GM18507 (cell line): ENCODE results near the gene ACOT2.
A peak's percentile ranks its signal among the peaks of the same experiment; 100 is the strongest.
"Not testable (repeated sequence)": the region's sequence is repeated elsewhere in the genome, so short reads cannot be mapped to it uniquely, and the experiment has no call there.

Source experiments
- DNase-seq: peaks from one replicate; pipeline ENCODE4 v3.0.0; 2011; ENCODE audit warnings: low read depth; ENCODE audit not compliant: insufficient read length; ENCODE audit errors: extremely low spot score
- FAIRE-seq: peaks from 2 replicates; lab custom pipeline; 2011; peaks lifted over from hg19 to GRCh38; lab: Jason Lieb, UNC

The ACOT2 gene

DNA sequence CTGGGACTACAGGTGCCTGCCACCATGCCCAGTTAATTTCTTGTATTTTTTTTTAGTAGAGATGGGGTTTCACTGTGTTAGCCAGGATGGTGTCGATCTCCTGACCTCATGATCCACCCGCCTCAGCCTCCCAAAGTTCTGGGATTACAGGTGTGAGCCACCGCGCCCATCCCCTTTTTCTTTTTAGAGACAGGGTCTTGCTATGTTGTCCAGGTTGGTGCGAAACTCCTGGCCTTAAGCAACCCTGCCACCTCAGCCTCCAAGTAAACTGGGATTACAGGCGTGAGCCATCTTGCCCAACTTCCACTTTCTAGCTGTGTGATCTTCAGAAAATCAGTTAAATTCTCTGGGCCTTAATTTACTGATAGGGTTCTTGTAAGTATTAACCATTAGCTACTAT is 2.1 kb upstream of the ACOT2 start:
- not testable (repeated sequence) for DNase-seq, FAIRE-seq

DNA sequence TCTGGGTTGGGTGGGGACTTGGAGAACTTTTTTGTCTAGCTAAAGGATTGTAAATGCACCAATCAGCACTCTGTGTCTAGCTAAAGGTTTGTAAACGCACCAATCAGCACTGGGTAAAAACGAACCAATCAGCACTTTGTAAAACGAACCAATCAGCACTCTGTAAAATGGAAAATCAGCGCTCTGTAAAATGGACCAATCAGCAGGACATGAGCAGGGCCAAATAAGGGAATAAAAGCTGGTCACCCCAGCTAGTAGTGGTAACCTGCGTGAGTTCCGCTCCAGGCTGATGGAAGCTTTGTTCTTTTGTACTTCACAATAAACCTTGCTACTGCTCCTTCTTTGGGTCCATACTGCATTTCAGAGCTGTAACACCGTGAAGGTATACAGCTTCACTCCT is 1.7 kb upstream of the ACOT2 start:
- no peak for FAIRE-seq

DNA sequence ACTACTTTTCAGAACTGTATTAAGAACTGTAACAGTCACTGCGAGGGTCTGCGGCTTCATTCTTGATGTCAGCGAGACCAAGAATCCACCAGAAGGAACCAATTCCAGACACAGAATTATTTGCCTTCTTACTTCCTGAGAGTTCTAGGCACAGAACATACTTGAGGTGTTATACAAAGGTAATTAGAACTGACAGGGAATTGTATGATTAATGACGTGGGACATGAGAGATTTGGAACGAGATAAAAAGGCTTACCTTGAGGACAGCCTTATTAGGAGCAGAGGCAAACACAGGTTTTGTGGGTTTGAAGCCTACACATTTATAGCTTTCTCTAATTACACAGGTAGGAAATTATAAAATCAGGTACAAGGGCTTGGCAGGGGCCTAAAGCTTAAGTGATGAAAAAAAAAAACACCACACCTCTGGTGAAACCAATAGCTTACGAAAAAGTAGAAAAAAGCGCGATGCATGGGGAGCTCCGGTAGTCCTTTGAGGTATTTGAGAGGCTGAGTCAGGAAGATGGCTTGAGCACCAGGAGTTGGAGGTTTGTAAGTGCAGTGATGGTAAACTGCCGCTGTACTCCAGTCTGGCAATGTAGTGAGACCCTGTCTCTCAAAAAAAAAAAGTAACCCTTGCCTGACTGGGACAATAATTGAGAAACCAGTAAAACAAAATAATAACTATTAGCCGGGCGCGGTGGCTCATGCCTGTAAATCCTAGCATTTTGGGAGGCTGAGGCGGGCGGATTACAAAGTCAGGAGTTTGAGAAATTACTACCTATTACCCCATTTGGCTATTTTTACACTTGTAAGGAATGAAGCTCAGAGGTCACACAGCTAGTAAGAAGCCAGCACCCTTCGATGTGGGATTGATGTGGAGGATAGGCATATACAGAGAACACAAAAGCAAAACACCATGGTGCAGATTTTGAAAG is 795 bp upstream of the ACOT2 start:
- no peak for DNase-seq
- FAIRE-seq: no peak

More for the DNA sequence above, 1.7 kb upstream of the ACOT2 start:
- no peak for DNase-seq

DNA sequence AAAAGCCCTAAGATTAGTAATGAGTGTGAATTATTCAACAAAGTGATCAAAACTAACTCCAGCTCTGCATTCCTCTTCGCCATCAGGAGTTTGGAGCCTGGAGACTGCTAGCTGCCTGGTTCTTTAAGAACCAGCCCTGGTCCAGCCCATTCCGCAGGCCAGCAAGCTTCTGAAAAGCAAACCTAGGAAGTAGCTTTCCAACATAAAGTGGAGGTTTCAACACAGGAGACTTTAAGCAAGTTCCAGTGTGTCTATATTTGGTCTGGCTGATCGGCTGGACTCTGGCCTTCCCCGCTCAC is 178 bp upstream of the ACOT2 start:
- FAIRE-seq, DNase-seq: not testable (repeated sequence)

DNA sequence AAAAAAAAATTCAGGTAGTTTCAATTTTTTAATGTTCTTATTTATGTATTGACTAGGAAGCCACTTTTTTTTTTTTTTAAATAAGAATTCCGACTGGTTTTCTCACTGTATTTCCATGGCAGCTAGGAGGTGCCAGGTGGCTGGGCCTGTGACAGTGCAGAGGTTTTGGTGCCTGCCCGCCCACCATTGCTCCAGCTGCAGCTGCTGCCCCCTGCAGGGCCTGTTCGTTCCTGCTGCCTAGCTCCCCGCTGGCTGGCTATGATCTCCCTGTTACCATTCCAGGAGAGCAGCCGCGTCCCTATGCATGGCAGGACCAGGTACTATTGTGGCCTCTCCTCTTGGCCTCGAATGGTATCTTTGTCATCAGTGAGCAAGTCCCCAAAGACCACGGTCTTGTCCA is 1.9 kb downstream of the ACOT2 start:
- peak; percentile 69 for FAIRE-seq

GRCh38 chr14:73573034-73573433 is 4.0 kb downstream of the ACOT2 start:
- FAIRE-seq, DNase-seq: not testable (repeated sequence)

More for the DNA sequence above, 1.9 kb downstream of the ACOT2 start:
- not testable (repeated sequence) for DNase-seq

- not testable (repeated sequence) for DNase-seq, FAIRE-seq
These were observed 4.7 kb downstream of the ACOT2 start for GRCh38 chr14:73573740-73574139.

DNA sequence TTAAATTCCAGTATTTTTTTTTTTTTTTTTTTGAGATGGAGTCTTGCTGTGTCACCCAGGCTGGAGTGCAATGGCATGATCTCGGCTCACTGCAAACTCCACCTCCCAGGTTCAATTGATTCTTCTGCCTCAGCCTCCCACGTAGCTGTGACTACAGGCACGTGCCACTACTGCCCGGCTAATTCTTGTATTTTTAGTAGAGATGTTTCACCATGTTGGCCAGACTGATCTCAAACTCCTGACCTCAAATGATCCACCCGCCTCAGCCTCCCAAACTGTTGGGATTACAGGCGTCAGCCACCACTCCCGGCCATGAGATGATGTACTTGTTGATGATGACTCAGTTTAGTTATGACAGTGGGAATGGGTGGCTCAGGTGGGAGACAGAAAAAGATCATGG is 5.2 kb downstream of the ACOT2 start:
- not testable (repeated sequence) for FAIRE-seq, DNase-seq

GRCh38 chr14:73576391-73576790 is 7.4 kb downstream of the ACOT2 start:
- FAIRE-seq (no peak), DNase-seq (no peak)

DNA sequence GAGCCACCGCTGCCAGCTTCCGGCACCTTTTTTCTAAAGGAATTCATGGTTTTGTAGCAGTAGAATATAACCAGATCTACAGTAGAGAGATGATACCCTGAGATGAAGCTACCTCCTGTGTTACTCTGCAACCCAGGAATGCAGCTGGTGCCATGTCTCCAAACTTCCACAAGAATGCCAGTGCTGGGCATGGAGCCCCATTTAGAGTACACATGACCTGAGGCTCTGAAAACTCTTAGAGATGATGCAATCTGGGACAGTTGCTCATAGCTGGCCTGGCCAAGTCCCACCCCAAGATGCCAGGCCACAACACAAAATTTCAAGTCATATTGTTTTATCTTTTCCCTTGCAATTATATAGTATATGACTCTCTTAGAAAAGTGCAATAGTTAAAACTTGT is 8.2 kb downstream of the ACOT2 start:
- not testable (repeated sequence) for FAIRE-seq, DNase-seq

GRCh38 chr14:73582102-73582979 is 13.3 kb downstream of the ACOT2 start:
- not testable (repeated sequence) for FAIRE-seq, DNase-seq

DNA sequence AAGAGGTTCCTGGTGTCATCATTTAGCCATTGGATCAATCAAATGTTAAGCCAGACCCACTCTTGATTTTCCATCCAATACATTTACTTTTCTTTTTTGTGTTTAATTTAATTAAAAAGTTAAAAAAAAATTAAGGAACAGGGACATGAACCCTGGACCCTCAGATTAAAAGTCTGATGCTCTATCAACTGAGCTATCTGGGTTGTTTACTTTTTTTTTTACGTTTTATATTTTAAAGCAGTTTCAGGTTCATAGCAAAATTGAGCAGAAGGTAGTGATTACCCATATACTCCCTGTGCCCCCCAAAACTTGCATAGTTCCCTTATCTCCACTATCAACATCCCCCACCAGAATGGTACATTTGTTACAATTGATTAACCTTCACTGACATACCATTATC is 19.7 kb downstream of the ACOT2 start:
- no peak for DNase-seq
- FAIRE-seq: no peak

- FAIRE-seq (no peak), DNase-seq (no peak)
These were observed 20.1 kb downstream of the ACOT2 start for GRCh38 chr14:73589116-73589515.

GRCh38 chr14:73590673-73591004 is 21.6 kb downstream of the ACOT2 start:
- not testable (repeated sequence) for DNase-seq, FAIRE-seq

GRCh38 chr14:73591690-73592449 is 22.9 kb downstream of the ACOT2 start, which contains the start of gene ACOT4:
Gene ACOT4 (plus strand): TSS chr14:73591873. CDS start chr14:73591960, 87 bp downstream.
- DNase-seq (peak; percentile 26), FAIRE-seq (peak; percentile 52)

DNA sequence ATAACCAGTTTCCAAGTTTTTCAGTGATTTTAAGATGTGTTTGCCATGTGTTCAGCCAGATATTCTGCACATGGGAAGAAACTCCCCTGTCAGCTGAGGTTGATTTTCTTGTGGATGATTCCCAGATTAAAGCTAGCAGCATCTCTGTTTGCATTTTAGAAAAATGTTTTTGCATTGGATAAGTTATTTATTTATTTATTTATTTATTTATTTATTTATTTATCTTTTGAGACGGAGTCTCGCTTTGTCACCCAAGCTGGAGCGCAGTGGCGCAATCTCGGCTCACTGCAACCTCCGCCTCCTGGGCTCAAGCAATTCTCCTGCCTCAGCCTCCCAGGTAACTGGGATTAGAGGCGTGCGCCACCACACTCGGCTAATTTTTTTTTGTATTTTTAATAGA is 25.5 kb downstream of the ACOT2 start:
- FAIRE-seq (no peak), DNase-seq (no peak)

GRCh38 chr14:73599499-73599898 is 30.5 kb downstream of the ACOT2 start:
- no peak for FAIRE-seq
- no peak for DNase-seq

DNA sequence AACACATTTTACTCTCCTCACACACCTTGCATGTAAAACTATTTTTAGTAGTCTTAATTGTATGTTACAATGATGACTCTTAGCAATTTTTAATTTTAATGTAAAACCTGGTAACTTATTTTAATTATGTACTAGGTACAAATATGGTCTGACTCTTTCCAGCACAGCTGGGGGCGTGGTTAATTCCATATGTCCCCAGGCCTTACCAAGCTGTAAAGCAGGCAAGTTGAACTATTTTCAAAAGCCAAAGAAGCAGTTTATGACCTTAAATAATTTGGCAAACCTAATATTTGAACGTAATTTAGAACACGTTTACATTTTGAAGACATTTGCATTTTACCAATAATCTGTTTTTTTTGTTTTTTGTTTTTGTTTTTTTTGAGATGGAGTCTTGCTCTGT is 34.0 kb downstream of the ACOT2 start:
- DNase-seq (no peak), FAIRE-seq (no peak)

GRCh38 chr14:73606271-73606670 is 37.3 kb downstream of the ACOT2 start:
- FAIRE-seq: no peak
- no peak for DNase-seq

DNA sequence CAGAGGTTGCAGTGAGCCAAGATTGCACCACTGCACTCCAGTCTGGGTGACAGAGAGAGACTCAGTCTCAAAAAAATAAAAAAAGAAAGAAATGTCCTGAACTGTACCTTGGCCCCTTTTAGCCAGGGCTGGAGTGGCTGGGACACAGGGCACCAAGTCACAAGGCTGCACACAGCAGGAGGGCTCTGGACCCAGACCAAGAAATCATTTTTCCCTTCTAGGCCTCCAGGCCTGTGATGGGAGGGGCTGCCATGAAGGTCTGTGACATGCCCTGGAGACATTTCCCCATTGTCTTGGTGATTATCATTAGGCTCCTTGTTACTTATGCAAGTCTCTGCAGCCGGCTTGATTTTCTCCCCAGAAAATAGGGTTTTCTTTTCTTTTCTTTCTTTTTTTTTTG is 38.2 kb downstream of the ACOT2 start:
- no peak for DNase-seq
- no peak for FAIRE-seq
